Loucy (cell line): ENCODE measurements around the gene RNF7.

Experiments
- EZH2phosphoT487 ChIP-seq: fragments of 200-600 bp; IDR thresholded peaks from 2 replicates; pipeline ENCODE4 v1.6.1; 2018; ENCODE audit warnings: antibody characterized with exemption, mild to moderate bottlenecking, moderate library complexity, borderline replicate concordance
- TF ChIP-seq, protein P1 (sequence below): fragments of 200-600 bp; sonication (generic); conservative IDR thresholded peaks from 2 replicates; pipeline ENCODE4 v1.5.1; 2014; ENCODE audit warnings: mild to moderate bottlenecking, antibody characterized with exemption, low read length

DNA sequence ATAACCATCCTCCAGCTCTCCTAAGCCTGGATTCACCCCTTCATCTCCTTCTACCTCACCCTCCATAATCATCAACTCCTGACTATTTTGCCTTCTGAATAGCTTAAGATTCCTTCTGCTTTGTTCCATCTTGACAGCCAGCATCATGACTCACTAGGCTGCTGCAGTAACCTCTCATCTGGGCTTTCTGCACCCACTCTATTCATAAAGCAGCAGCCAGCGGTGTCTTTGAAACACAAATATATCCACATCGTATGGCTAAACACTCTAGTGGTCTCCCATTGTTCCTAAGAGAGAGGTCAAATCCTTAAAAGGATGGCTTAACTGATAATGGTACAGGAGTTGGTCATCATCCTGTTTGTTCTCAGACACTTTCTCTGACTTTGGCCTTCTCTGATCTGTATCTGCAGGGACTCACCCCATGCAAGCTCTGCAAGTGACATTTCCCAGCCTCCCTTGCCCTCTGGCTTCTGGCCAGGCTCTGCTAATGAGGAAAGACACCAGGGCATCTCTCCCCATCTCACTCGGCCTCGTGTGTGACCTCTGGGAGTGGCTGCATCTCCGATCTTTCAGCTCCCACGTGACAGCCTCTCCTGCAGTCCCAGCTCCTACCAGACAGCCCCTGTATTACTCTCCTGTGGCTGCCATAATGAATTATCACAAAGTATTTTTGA is 31.3 kb downstream of the RNF7 start:
- TF ChIP-seq, protein P1, sequence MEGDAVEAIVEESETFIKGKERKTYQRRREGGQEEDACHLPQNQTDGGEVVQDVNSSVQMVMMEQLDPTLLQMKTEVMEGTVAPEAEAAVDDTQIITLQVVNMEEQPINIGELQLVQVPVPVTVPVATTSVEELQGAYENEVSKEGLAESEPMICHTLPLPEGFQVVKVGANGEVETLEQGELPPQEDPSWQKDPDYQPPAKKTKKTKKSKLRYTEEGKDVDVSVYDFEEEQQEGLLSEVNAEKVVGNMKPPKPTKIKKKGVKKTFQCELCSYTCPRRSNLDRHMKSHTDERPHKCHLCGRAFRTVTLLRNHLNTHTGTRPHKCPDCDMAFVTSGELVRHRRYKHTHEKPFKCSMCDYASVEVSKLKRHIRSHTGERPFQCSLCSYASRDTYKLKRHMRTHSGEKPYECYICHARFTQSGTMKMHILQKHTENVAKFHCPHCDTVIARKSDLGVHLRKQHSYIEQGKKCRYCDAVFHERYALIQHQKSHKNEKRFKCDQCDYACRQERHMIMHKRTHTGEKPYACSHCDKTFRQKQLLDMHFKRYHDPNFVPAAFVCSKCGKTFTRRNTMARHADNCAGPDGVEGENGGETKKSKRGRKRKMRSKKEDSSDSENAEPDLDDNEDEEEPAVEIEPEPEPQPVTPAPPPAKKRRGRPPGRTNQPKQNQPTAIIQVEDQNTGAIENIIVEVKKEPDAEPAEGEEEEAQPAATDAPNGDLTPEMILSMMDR = no peak
- no peak for TF ChIP-seq EZH2phosphoT487
